Measurements from ENCODE around the gene IRX4.

- TF ChIP-seq CTCF (conservative IDR thresholded peaks at IDR 0.05; ENCODE audit: low read length) (no peak), EZH2phosphoT487 (IDR thresholded peaks at IDR 0.05; ENCODE audit: borderline replicate concordance) (no peak)
These were observed 14.7 kb upstream of the IRX4 start for GRCh38 chr5:1897386-1897785.

All from Loucy (cell line).